ENCODE measurements around the gene WDR46.

Gene WDR46, protein sequence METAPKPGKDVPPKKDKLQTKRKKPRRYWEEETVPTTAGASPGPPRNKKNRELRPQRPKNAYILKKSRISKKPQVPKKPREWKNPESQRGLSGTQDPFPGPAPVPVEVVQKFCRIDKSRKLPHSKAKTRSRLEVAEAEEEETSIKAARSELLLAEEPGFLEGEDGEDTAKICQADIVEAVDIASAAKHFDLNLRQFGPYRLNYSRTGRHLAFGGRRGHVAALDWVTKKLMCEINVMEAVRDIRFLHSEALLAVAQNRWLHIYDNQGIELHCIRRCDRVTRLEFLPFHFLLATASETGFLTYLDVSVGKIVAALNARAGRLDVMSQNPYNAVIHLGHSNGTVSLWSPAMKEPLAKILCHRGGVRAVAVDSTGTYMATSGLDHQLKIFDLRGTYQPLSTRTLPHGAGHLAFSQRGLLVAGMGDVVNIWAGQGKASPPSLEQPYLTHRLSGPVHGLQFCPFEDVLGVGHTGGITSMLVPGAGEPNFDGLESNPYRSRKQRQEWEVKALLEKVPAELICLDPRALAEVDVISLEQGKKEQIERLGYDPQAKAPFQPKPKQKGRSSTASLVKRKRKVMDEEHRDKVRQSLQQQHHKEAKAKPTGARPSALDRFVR

DNA sequence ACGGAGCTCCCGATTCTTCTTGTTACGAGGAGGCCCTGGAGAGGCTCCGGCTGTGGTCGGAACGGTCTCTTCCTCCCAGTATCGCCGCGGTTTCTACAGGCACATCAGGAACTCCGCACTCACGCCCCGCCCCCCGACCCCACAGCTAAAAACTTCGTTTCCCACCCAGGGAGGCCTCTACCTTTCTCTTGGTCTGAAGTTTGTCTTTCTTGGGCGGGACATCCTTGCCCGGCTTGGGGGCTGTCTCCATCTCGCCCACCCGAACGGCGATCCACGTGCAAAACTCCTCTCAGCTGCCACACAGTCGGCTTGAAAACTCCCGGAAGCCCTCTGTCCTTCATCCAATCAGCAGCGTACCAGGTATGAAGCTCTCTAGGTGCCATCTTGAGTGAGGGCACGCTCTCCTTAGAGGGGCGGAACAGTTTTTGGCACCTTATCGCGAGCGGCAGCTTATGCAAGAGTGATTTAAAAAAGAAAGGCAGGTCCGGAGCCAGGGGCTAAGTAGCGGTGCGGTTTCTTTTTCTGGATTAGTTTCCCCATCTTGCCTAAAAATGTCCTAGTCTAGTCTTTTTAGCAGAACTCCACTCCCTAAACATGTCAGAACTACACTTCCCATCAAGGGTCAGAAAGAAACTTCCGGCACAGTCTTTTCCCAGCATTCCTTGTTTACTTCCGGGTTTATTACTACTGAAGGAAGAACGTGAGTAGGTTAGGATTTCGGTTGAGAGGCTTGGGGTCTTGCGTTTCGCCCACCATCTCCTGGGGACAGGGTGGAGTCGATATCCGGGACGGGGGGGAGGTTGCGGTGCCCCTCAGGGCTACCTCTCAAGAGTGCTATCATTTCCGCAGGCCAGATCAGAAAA lies at the start of gene WDR46, which contains the start of gene PFDN6:
TSS of gene WDR46 (minus strand) at position 319 of the 863 bp plus-strand sequence. CDS start at position 250, 69 bp downstream.
TSS of gene PFDN6 (plus strand) at position 681 of the 863 bp plus-strand sequence. CDS start 256 bp downstream, outside the sequence.
- DNase-seq = peak; percentile 97

DNA sequence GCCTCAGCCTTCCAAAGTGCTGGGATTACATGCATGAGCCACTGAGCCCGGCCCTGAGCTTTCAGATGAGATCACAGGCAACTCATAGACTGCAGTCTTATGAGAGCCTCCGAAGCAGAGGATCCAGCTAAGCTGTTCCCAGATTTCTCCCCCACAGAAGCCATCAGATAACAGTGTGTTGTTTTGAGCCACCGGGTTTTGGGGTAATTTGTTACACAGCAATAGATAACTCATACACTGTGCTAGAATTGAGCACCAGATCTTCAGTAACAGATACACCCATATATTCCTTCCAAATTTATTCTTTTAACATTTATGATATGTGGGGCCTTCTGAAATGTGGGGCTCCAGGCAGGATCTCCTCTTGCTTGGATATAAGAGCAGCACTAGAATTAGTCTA lies 47.5 kb upstream of the WDR46 start:
- no peak for DNase-seq

DNA sequence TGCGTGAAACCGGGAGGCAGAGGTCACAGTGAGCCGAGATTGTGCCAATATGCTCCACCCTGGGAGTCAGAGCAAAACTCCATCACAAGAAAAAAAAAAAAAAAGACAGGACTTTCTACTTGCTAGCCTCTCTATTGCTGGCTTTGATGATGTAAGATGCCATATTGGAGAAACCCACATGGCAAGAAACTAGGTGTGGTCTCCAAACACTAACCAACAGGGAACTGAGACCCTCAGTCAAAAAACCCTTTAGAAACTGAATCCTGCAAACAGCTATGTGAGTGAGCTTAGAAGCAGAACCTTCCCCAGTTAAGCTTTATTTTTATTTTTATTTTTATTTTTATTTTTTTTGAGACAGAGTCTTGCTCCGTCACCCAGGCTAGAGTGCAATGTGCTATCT lies 46.9 kb upstream of the WDR46 start:
- DNase-seq = no peak

DNA sequence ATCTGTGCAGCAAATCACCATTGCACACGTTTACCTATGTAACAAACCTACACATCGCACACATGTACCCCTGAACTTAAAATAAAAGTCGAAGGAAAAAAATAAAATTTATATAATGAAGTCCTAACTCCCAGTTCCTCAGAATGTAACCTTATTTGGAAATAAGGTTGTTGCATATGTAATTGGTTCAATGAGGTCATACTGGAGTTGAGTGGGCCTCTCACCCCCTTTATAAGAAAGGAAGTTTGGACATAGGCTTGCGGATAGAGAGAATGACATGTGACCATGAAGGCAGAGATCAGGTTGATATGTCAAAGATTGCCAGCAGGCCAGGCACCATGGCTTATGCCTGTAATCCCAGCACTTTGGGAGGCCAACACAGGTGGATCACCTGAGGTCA lies 44.6 kb upstream of the WDR46 start:
- DNase-seq = peak; percentile 25

DNA sequence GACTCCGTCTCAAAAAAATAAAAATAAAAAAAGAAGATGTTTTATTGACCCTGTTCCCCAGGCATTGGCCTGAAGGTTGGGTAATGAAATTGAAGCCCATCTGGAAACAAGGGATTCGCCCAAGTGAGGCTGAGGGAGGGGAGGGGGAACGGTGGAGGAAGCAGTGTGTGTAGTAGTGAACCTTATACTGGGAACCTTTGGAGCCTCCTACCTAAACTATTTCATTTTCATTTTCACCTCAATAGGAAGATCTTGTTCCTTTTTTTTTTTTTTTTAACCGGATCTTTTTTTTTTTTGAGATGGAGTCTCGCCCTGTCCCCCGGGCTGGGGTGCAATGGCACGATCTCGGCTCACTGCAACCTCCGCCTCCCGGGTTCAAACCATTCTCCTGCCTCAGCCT lies 41.7 kb upstream of the WDR46 start:
- no peak for DNase-seq

DNA sequence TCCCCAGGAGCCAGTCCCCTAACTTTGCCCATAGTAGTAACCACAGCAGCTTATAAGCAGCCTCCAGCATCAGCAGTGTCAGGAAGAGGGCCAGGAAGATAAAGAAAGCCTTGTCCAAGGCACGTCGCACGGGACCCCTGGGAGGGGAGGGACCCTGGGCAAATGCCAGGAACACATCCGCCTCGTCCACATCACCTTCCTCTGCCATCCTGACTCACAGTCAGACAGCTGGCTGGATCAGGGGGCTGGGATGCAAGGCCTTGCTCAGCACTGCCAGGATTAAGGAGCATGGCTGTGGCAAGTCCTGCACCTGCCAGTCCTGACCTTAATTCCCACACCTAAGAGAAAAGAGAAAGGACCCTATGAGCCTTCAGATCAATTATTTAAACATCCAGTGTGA lies 40.0 kb upstream of the WDR46 start:
- DNase-seq = no peak

DNA sequence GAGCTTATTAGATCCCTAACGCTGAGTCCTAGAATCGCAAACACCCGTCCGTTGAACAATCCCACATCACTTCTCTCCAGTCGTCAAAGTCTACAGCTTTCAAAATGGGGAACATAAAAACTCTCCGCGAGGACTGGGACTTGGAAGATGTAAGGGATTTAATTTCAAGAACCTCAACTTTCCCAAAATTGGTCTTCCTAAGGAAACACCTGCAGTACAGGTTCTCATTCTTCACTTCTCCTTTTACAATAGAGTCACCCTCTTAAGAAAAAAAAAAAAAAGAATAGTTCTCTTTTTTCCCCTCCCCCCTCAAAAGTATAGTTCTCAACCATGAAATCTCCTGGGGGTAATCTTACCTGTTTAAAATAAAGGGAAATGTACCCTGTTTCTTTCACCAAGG lies 35.1 kb upstream of the WDR46 start:
- peak; percentile 51 for DNase-seq

DNA sequence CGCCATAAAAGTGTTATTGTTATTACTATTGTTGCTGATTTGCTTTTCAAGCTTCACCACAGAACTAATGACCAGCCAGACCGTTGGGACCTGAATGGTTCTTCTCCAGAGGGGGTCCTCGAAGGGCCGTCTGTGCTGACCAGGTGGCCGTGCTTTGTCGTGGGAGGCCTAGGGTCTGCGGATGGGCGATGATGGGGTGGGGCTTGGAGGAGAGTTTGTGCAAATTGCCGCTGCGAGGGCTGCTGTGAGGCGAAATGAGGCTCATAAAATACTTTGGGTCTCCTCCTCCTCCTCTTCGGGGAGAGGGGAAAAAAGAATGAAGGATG lies 34.5 kb upstream of the WDR46 start:
- no peak for DNase-seq

DNA sequence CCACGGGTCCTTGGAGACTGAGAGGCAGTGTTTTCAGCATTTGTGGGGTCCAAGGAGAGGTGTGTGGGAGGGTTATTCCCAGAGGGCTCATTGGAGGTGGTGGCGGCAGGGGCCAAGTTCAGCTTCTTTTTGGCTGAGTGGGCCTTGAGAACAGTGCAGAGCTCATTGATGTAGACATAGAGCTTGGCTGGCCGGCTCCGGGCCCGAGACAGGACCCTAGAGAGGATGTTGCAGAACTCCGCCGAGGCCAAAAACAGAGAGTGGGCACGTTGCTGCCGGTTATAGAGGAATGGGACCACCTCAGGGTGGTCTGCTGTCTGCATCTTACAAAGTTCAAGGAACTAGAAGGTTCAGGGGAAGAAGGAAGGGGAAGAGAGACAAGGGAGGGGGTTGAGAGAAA lies 32.2 kb upstream of the WDR46 start:
- DNase-seq = no peak

DNA sequence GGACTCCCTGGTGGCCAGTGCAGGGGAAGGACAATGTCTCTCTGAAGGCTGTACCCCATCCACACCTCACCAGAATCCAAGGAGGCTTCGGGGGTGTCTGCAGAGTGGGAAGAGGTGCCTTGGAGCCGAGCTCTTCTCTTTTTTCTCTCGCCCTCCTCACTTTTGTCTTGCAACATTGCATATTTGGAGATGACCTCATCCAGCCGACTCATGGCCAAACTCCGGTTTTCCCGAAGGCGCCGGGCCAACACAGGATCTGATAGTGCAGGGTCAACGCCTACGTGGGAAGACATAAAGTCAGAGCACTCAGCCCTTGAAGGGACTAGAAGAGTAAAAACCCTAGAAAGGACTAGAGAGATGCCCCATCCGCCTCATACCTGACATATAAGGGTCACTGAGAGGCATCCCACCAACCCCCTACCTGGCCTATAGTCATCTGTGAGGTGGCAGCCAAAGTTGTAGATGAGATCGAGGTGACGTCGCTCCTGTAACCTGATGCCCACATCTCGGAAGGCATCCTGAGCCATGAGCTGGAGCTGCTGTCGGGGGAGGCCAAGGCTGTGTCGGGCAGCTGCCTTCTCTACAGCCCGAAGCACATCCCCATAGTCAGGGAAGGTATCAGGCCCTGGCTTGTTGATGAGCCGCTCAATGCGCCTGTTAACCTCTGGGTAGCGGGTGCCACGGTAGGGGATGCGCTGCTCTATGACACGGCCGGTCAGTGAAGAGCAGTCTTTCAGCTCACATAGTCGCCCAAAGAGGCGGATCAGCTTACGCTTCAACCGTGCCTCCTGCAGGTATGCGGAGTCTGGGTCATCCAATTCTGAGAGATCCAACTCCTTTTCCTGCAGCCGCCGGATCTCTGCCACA lies 31.5 kb upstream of the WDR46 start:
- no peak for DNase-seq

DNA sequence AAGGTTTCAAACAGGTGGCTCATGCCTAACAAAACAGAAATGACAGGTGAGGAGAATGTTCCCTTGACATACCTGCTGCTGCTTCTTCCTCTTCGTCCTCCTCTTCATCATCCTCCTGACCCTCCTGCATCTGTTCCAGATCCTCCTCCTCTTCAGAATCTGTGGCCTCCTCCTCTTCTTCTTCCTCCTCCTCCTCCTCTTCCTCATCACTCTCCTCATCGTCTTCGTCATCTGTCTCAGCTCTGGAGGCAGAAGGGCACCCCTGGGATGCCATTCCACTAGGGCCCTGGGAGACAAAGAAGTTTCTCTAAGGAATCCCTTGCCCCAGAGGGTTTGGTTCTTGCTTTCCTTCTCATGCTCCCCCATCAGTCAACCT lies 30.9 kb upstream of the WDR46 start:
- no peak for DNase-seq

DNA sequence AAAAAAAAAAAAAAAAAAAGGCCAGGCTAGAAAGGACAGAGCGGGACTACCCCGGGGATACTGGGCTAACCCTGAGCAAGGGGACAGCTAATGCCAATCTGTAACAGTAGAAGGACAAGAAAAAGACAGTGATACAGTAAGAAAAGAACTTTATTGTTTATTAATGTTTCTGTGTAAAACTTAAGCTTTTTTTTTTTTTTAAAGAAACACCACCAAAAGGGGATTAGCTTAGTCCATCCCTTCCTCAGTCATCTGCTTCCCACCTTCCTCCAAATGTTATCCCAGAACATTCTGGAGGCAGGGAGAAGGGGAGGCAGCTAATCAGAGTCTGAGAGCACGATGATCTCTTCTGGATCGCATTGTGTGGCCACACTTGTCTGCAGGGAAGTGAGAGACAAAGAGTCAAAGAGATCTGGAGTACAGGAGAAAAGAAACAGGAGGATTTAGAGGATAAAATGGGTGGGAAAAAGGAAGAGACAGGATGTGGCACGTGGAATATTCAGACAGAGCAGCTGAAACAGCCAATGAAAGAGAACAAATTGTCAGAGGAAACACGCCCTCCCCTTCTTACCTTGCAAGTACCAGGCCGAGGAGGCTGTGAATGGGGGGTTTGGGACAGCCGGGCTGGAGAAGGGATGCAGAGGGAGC lies 29.5 kb upstream of the WDR46 start:
- DNase-seq = no peak

DNA sequence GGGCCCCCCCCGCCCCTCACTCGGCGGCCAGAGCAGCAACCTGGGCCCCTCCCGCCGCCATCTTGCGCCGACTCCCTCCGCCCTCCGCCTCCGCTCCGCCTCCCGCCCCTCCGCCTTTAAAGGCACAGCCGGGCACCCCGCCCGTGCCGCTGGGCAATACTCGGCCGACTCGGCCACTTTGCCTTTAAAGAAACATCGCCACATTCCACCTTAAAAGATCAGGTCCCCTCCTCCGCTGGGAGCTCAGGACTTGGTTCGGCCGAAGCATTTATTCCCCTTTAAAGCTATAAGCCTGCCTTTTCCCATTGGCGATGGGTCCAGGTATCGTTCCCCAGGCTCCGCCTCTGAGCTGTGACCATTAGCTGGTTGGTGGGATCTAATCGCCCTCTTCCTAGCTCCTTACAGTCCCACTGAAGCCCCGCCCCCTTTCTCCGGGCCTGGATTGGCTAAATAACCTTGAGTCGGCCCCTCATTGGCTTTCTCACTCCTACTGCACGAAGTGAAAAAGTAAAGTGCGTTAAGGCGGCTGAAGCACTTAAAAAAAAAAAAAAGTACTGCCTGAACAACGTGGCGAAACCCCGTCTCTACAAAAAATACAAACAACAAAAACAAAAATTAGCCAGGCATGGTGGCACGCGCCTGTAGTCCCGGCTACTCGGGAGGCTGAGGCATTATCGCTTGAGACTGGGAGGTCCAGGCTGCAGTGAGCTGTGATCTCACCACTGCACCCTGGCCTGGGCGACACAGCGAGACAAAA lies 28.8 kb upstream of the WDR46 start, which contains the start of gene ZBTB22:
TSS of gene ZBTB22 (minus strand) at position 76 of the 757 bp plus-strand sequence. CDS start 828 bp downstream, outside the sequence.
- DNase-seq = peak; percentile 100

DNA sequence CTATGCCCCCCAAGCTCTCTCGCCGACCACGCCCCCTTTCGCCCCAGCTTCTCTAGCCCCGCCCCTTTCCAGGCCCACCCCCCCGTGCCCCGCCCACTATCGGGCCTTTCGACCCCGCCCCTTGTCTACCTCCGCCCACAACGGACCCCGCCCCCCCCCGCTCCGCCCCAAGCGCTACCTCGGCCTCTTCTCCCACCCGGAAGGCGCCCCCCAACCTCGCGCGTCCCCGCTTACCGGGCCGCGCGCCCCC lies 28.3 kb upstream of the WDR46 start:
- no peak for DNase-seq

DNA sequence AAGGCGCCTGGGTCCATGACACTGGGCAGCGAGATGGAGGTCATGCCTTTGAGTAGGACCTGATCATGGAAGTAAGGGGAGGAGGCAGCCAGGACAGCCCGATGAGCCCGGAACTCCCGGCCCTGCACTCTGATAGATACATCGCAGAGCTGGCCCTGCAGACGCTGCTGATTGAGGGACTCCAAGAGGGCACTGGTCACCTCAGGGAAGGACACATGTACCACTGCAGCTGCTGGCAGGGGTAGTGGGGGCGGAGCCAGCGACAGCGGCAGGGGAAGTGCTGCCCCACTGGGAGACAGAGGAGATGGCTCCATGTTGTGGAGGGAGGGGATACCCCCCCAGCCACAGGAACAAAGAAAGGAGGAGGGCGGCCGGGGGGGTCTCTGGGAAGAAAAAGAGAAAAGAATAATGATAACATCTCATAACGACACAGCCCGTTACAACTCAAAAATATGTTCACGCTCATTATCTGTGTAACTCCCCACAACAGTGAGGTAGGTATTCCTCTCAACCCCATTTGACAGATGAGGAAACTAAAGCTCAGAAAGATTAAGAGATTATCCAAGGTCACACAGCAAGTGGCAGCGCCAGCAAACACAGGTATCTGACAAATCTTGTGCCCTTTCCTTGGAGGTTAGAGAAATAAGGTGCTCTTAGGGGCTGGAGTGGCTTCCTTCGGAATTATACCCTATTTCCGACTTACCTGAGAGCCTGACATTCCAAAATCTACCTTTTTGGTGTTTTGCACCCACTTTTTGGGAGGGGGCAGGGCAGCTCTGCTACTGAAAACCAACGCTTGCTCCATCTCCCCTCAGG lies 27.8 kb upstream of the WDR46 start:
- DNase-seq = peak; percentile 41

DNA sequence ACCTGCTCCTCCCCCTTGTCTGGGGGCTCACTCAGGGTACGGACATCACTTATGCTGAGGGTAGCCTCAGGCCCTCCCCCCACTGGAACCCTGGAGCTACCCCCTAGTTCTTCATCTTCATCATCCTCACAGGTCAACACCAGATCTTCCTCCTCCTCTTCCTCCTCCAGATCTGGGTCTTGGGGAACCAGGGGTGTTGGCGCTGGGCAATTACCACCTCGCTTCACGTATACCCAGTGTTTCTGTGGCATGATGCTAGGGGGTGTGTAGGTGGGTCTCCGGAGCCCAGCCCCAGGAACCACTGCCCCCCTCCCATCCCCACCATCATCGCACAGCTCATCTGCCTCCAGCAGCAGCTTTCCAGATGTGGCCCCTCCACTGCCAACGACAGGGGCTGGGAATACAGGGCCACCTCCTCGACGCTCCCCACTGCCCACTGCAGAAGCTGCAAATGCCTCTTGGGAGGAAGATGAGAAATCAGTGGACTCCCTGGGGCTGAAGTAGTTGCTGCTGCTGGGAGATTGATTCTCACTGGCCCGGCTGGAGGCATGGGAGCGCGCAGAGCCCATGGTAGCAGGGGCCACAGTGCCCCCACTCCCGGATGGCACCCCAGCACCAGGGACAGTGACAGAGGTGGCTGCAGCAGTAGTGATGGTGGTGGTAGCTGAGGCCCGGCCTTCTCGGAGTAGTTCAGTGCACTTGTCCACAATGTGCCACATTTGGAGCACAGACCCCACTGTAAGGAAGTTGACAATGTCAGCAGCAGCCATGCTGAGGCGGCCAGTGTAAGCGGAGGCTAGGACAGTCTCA lies 27.0 kb upstream of the WDR46 start:
- no peak for DNase-seq

DNA sequence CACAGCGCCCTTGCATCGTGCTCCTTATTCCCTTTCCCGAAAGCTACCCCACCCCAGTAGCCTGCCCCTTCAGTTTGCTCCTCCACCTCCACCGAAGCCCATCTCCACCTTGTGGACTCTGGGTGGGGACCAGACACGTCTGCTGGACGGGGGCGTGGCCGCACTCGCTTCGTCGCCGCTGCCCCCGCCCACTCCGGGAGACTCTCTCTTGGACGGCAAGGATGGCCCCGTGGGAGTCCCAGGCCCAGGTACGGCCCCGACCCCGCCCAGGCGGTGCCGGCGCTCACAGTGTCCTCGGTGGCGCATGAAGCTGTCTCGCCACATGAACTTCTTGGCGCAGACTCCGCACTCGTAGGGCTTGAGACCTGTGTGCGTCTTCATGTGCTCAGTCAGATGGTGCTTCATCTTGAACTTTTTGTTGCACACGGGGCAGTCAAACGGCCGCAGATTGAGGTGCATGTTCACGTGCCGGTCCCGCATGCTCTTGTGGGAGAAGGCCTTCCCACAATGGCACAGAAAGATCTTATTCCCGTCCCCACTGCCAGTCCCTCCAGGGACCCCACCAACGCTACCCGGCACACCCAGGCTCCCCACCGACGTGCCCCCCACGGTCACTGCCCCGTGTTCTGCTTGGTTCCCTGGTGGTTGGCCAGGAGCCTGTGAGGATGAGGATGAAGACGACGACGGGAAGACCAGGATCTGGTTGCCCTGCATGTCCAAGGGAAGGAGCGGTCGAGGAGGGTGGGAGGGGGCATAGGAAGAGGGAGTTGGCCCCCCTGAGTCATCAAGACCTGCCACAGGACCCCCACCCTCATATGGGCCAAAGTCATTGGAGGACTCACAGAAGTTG lies 26.1 kb upstream of the WDR46 start:
- DNase-seq = no peak

DNA sequence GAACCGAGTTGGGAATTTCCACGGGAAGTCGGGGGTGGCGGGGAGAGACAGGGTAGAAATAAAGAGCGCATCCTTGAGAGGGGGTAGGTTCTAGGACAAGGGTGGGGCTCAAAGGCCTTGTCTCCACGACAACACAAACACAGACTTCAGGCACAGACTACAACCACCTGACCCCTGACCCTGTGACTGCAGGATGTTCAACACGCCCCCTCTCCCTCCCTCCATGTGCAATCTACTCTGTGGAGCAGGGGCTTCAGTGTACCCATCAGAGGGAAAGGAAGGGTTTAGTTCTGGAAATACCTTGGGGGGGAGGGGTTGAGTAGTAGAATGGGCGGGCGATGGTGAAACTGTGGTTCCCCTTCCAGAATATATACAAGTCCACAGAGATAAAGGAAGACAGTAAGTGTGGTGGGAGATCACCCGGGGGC lies 25.5 kb upstream of the WDR46 start:
- DNase-seq = peak; percentile 83

All from hematopoietic multipotent progenitor cell treated with erythropoietin and hydrocortisone succinate and interleukin-3 and kit ligand, for 4 days (in vitro differentiated cells).